Measurements from ENCODE around the gene GRAMD1B. TPM values are rescaled to one million over a fixed set of nuclear protein-coding genes. Genes with fewer than 3 reads are reported as not detected.

The GRAMD1B gene
- total RNA-seq, 2 donors from 2014 or later, result 0.66 to 3.4 TPM

- Histone ChIP-seq H3K4me1 (no peaks in the 10 kb centered on the region), H3K36me3 (replicated peaks in 1 of 2; ENCODE audit: insufficient read depth in 1 of 2, low read depth in 2 of 2) (no peaks in the 10 kb centered on the region), H3K27ac (no peak overlapping the region), H3K4me3 (no peak overlapping the region), H3K9me3 (no peaks in the 10 kb centered on the region), H3K27me3 (no peaks in the 10 kb centered on the region)
- ATAC-seq, result no peak
- no peak for TF ChIP-seq POLR2A (IDR thresholded peaks at IDR 0.05)
- TF ChIP-seq, protein P1, sequence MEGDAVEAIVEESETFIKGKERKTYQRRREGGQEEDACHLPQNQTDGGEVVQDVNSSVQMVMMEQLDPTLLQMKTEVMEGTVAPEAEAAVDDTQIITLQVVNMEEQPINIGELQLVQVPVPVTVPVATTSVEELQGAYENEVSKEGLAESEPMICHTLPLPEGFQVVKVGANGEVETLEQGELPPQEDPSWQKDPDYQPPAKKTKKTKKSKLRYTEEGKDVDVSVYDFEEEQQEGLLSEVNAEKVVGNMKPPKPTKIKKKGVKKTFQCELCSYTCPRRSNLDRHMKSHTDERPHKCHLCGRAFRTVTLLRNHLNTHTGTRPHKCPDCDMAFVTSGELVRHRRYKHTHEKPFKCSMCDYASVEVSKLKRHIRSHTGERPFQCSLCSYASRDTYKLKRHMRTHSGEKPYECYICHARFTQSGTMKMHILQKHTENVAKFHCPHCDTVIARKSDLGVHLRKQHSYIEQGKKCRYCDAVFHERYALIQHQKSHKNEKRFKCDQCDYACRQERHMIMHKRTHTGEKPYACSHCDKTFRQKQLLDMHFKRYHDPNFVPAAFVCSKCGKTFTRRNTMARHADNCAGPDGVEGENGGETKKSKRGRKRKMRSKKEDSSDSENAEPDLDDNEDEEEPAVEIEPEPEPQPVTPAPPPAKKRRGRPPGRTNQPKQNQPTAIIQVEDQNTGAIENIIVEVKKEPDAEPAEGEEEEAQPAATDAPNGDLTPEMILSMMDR (IDR thresholded peaks at IDR 0.05), result no peak
- no peak for DNase-seq
- WGBS, 2 donors, result 76 to 85% methylated on average over 6 of the region's 6 CpGs
- intact Hi-C loops (cut with DNase I), result no loop called here
These were observed 38.3 kb upstream of the GRAMD1B start for GRCh38 chr11:123391646-123392348.

GRCh38 chr11:123392431-123392830 is 37.6 kb upstream of the GRAMD1B start:
- H3K4me3 ChIP-seq, result no peak overlapping the region
- TF ChIP-seq POLR2A (IDR thresholded peaks at IDR 0.05), result no peak
- TF ChIP-seq, protein P1 (IDR thresholded peaks at IDR 0.05), result no peak
- no peaks in the 10 kb centered on the region for H3K27me3 ChIP-seq
- no peaks in the 10 kb centered on the region for H3K9me3 ChIP-seq
- H3K4me1 ChIP-seq, result no peaks in the 10 kb centered on the region
- intact Hi-C loops (cut with DNase I), result no loop called here
- ATAC-seq, result no peak
- no peak overlapping the region for H3K27ac ChIP-seq
- DNase-seq, result no peak
- no peaks in the 10 kb centered on the region for H3K36me3 ChIP-seq (replicated peaks in 1 of 2; ENCODE audit: insufficient read depth in 1 of 2, low read depth in 2 of 2)

GRCh38 chr11:123392844-123393243 is 37.2 kb upstream of the GRAMD1B start:
- Histone ChIP-seq H3K27ac (no peak overlapping the region), H3K4me3 (no peak overlapping the region), H3K4me1 (no peaks in the 10 kb centered on the region), H3K36me3 (replicated peaks in 1 of 2; ENCODE audit: insufficient read depth in 1 of 2, low read depth in 2 of 2) (no peaks in the 10 kb centered on the region), H3K27me3 (no peaks in the 10 kb centered on the region), H3K9me3 (no peaks in the 10 kb centered on the region)
- intact Hi-C loops (cut with DNase I), result no loop called here
- ATAC-seq, result no peak
- TF ChIP-seq, protein P1 (IDR thresholded peaks at IDR 0.05), result no peak
- TF ChIP-seq POLR2A (IDR thresholded peaks at IDR 0.05), result no peak
- WGBS, 2 donors, result 40 to 44% methylated on average over 3 of the region's 3 CpGs
- DNase-seq, result no peak

DNA sequence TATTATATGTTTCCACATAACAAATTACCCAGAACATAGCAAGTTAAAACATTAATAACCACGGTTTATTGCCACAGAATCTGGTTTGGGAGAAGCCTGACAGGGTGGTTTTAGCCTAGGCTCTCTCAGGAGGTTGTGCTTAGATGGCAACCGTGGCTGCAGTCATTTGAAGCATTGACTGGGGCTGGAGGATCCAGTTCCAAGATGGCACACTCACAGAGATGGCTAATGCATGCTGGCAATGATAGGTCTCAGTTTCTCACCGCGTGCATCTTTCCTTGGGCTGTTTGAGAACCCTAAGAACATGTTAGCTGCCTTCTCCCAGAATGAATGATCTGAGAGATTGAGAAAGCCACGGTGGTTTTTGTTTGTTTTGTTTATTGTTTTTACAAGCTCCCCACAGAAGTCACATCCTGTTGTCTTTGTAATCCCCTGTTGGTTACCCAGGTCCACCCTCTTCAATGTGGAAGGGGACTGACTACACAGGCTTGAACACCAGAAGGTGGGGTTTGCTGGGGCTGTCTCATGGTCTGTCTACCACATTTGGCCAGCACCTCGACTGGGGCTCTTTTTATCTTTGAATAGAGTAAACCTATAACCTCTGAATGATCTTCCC is 36.6 kb upstream of the GRAMD1B start:
- Histone ChIP-seq H3K9me3 (no peaks in the 10 kb centered on the region), H3K4me1 (no peaks in the 10 kb centered on the region), H3K27me3 (no peaks in the 10 kb centered on the region), H3K4me3 (no peak overlapping the region), H3K36me3 (replicated peaks in 1 of 2; ENCODE audit: insufficient read depth in 1 of 2, low read depth in 2 of 2) (no peaks in the 10 kb centered on the region), H3K27ac (no peak overlapping the region)
- TF ChIP-seq, protein P1 (IDR thresholded peaks at IDR 0.05), result no peak
- no peak for TF ChIP-seq POLR2A (IDR thresholded peaks at IDR 0.05)
- WGBS, 2 donors, result 47 to 49% methylated on average over 6 of the region's 6 CpGs
- ATAC-seq (no peak), DNase-seq (no peak)
- intact Hi-C loops (cut with DNase I), result no loop called here

DNA sequence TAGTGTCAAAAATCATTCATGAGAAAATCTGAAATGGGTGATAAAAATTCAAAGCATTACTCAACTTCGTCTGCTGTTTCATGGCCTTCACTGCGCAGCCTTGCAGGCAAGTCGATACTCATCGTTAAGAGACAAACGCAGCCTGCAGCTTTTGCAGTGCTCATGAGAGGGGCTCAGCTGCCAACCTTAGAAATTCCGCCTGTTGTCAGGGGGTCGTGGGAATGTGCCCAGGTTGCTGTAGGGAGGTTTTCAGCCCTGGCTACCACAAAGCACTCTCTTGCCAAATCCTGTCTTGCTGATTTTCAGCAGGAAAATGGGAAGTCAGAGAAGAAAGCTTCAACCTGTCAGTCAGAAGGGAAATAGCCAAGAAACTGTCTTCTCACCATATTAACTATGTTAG is 25.4 kb upstream of the GRAMD1B start:
- DNase-seq (no peak), ATAC-seq (no peak)
- no peaks in the 10 kb centered on the region for H3K27me3 ChIP-seq
- no peak overlapping the region for H3K27ac ChIP-seq
- H3K9me3 ChIP-seq, result no peaks in the 10 kb centered on the region
- TF ChIP-seq POLR2A (IDR thresholded peaks at IDR 0.05), result no peak
- TF ChIP-seq, protein P1 (IDR thresholded peaks at IDR 0.05), result no peak
- H3K4me3 ChIP-seq, result no peak overlapping the region
- intact Hi-C loops (cut with DNase I), result loop anchor here (5.0 kb wide), 1 partner anchor 78 kb away; no protein-coding TSS in a partner anchor
- no peaks in the 10 kb centered on the region for H3K36me3 ChIP-seq (replicated peaks in 1 of 2; ENCODE audit: insufficient read depth in 1 of 2, low read depth in 2 of 2)
- 34 to 49% methylated on average over 7 of the region's 7 CpGs for WGBS, 2 donors
- no peaks in the 10 kb centered on the region for H3K4me1 ChIP-seq
